ENCODE data around the gene ODAD4. TPM values are rescaled to one million over a fixed set of nuclear protein-coding genes. Genes with fewer than 3 reads are reported as not detected.

ODAD4 gene
- total RNA-seq, 1 experiment from 2014 or later: 0.69 TPM

DNA sequence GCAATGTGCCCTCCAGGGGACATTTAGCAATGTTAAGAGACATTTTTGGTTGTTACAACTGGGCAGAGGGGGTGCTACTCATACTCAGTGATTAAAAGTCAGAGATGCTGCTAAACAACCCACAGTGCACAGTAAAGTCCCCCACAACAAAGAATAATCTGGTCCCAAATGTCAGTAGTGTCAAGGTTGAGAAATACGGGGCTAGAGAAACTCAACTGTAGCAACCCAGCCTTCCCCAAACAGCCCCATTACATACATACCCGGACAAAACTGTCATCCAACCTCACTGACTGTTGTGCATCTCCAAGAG lies 66.4 kb downstream of the ODAD4 start:
- Histone ChIP-seq H3K4me1 (ENCODE audit: control insufficient read depth, insufficient read depth, low read length) (no peaks in the 10 kb centered on the region), H3K4me3 (ENCODE audit: low read depth in 2 of 2, low read length in 2 of 2) (no peak overlapping the region), H3K9me3 (ENCODE audit: control insufficient read depth, insufficient read depth, low read depth, low read length) (no peaks in the 10 kb centered on the region), H3K36me3 (ENCODE audit: control insufficient read depth, insufficient read depth, low read length) (peaks cover 7% of the 10 kb centered on the region; the same call in 1 of the 2 replicates), H3K27ac (ENCODE audit: low read length) (no peak overlapping the region), H3K27me3 (ENCODE audit: control insufficient read depth, insufficient read depth, low read length) (no peaks in the 10 kb centered on the region)
- ATAC-seq (no peak), DNase-seq (ENCODE audit: low read depth, low spot score) (no peak)
- TF ChIP-seq POLR2AphosphoS5 (IDR thresholded peaks at IDR 0.05; ENCODE audit: low read depth, low read length) (no peak), SIN3A (IDR thresholded peaks at IDR 0.05; ENCODE audit: borderline replicate concordance, insufficient read depth, low read depth, low read length) (no peak), TCF7L2 (IDR thresholded peaks at IDR 0.05; ENCODE audit: low read depth, low read length) (no peak)
- TF ChIP-seq, protein P1, sequence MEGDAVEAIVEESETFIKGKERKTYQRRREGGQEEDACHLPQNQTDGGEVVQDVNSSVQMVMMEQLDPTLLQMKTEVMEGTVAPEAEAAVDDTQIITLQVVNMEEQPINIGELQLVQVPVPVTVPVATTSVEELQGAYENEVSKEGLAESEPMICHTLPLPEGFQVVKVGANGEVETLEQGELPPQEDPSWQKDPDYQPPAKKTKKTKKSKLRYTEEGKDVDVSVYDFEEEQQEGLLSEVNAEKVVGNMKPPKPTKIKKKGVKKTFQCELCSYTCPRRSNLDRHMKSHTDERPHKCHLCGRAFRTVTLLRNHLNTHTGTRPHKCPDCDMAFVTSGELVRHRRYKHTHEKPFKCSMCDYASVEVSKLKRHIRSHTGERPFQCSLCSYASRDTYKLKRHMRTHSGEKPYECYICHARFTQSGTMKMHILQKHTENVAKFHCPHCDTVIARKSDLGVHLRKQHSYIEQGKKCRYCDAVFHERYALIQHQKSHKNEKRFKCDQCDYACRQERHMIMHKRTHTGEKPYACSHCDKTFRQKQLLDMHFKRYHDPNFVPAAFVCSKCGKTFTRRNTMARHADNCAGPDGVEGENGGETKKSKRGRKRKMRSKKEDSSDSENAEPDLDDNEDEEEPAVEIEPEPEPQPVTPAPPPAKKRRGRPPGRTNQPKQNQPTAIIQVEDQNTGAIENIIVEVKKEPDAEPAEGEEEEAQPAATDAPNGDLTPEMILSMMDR (IDR thresholded peaks at IDR 0.05): no peak
- TF ChIP-seq, protein P2, sequence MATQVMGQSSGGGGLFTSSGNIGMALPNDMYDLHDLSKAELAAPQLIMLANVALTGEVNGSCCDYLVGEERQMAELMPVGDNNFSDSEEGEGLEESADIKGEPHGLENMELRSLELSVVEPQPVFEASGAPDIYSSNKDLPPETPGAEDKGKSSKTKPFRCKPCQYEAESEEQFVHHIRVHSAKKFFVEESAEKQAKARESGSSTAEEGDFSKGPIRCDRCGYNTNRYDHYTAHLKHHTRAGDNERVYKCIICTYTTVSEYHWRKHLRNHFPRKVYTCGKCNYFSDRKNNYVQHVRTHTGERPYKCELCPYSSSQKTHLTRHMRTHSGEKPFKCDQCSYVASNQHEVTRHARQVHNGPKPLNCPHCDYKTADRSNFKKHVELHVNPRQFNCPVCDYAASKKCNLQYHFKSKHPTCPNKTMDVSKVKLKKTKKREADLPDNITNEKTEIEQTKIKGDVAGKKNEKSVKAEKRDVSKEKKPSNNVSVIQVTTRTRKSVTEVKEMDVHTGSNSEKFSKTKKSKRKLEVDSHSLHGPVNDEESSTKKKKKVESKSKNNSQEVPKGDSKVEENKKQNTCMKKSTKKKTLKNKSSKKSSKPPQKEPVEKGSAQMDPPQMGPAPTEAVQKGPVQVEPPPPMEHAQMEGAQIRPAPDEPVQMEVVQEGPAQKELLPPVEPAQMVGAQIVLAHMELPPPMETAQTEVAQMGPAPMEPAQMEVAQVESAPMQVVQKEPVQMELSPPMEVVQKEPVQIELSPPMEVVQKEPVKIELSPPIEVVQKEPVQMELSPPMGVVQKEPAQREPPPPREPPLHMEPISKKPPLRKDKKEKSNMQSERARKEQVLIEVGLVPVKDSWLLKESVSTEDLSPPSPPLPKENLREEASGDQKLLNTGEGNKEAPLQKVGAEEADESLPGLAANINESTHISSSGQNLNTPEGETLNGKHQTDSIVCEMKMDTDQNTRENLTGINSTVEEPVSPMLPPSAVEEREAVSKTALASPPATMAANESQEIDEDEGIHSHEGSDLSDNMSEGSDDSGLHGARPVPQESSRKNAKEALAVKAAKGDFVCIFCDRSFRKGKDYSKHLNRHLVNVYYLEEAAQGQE (IDR thresholded peaks at IDR 0.05; ENCODE audit: insufficient read depth in 1 of 2, low read depth in 2 of 2, low read length in 1 of 2): no peak
- in situ Hi-C loops (cut with HindIII; ENCODE audit: low pct_unique_long_range_greater_than_20kb, low sequenced_read_pairs) (no loop called here), intact Hi-C loops (cut with micrococcal nuclease; ENCODE audit: unreplicated experiment) (no loop called here)
- CTCF ChIA-PET: no interaction called here
- BruUV-seq (replicated peaks): no TSS peak
- POLR2A ChIA-PET: no interaction called here

DNA sequence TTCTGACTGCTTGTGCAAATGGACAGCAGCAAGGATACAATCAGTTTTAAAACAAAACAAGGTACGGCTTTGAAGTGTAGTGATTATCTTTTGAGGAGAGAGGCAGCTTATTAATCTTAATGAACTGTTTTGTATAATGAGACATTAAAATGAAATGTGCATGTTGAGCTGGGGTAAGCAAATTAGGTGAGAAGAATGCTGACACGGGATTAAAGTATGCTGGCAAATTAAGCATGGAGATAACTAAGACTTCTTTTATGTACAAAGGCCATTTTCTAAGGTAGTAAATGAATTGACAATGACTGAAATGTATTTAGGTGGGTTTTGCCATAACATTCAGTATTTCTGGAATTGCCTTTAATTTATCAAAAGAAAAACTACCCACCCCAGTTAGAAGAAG lies 68.1 kb downstream of the ODAD4 start:
- Histone ChIP-seq H3K9me3 (ENCODE audit: control insufficient read depth, insufficient read depth, low read depth, low read length) (no peaks in the 10 kb centered on the region), H3K27me3 (ENCODE audit: control insufficient read depth, insufficient read depth, low read length) (no peaks in the 10 kb centered on the region), H3K27ac (ENCODE audit: low read length) (no peak overlapping the region), H3K4me3 (ENCODE audit: low read depth in 2 of 2, low read length in 2 of 2) (no peak overlapping the region), H3K4me1 (ENCODE audit: control insufficient read depth, insufficient read depth, low read length) (no peaks in the 10 kb centered on the region), H3K36me3 (ENCODE audit: control insufficient read depth, insufficient read depth, low read length) (peaks cover 7% of the 10 kb centered on the region; the same call in 1 of the 2 replicates)
- no peak for TF ChIP-seq TCF7L2 (IDR thresholded peaks at IDR 0.05; ENCODE audit: low read depth, low read length)
- TF ChIP-seq, protein P2 (IDR thresholded peaks at IDR 0.05; ENCODE audit: insufficient read depth in 1 of 2, low read depth in 2 of 2, low read length in 1 of 2): no peak
- TF ChIP-seq, protein P1 (IDR thresholded peaks at IDR 0.05): no peak
- BruUV-seq (replicated peaks): no TSS peak
- POLR2A ChIA-PET: no interaction called here
- DNase-seq (ENCODE audit: low read depth, low spot score) (no peak), ATAC-seq (no peak)
- intact Hi-C loops (cut with micrococcal nuclease; ENCODE audit: unreplicated experiment) (no loop called here), in situ Hi-C loops (cut with HindIII; ENCODE audit: low pct_unique_long_range_greater_than_20kb, low sequenced_read_pairs) (no loop called here)
- CTCF ChIA-PET: no interaction called here

Measured in Panc1 (cell line).